HG02981 (cell line): ENCODE results near the gene ZBTB21.
"Not testable (repeated sequence)": the region's sequence is repeated elsewhere in the genome, so short reads cannot be mapped to it uniquely, and the experiment has no call there.

Experiments
- ATAC-seq: cut with Tn5 transposase; IDR thresholded peaks from one replicate; pipeline ENCODE4 v1.9.1; 2021; ENCODE audit warnings: mild to moderate bottlenecking, moderate library complexity; ENCODE audit not compliant: unreplicated experiment

Gene ZBTB21

GRCh38 chr21:41954654-41955499 lies 55.3 kb downstream of the ZBTB21 start:
- no peak for ATAC-seq

GRCh38 chr21:41953831-41954653 lies 56.1 kb downstream of the ZBTB21 start, which contains the start of gene C2CD2:
C2CD2 (minus strand) TSS chr21:41954018; CDS start chr21:41953648, 370 bp downstream.
- peak; percentile 47 for ATAC-seq

- peak; percentile 42 for ATAC-seq
These were observed 56.8 kb downstream of the ZBTB21 start for GRCh38 chr21:41953249-41953830.

GRCh38 chr21:41952568-41953248 lies 57.5 kb downstream of the ZBTB21 start:
- no peak for ATAC-seq

GRCh38 chr21:41951876-41952567 lies 58.1 kb downstream of the ZBTB21 start:
- no peak for ATAC-seq

GRCh38 chr21:41950941-41951351 lies 59.2 kb downstream of the ZBTB21 start:
- ATAC-seq = no peak

- not testable (repeated sequence) for ATAC-seq
These were observed 60.5 kb downstream of the ZBTB21 start for GRCh38 chr21:41949631-41950030.

GRCh38 chr21:41948901-41949300 lies 61.3 kb downstream of the ZBTB21 start:
- no peak for ATAC-seq

GRCh38 chr21:41948078-41948895 lies 61.9 kb downstream of the ZBTB21 start:
- no peak for ATAC-seq

- ATAC-seq = no peak
These were observed 64.2 kb downstream of the ZBTB21 start for GRCh38 chr21:41945982-41946381.

- no peak for ATAC-seq
These were observed 66.3 kb downstream of the ZBTB21 start for GRCh38 chr21:41943851-41944250.

GRCh38 chr21:41942457-41942856 lies 67.7 kb downstream of the ZBTB21 start:
- ATAC-seq = no peak

- ATAC-seq = no peak
These were observed 68.2 kb downstream of the ZBTB21 start for GRCh38 chr21:41941941-41942340.

GRCh38 chr21:41940431-41940830 lies 69.7 kb downstream of the ZBTB21 start:
- ATAC-seq = no peak

- ATAC-seq = no peak
These were observed 70.8 kb downstream of the ZBTB21 start for GRCh38 chr21:41939391-41939790.
